AG09309 (cell line): ENCODE results near the gene JADE2.

Source experiments
- DNase-seq: peaks from one replicate; pipeline ENCODE4 v3.0.0-alpha.2; 2010; ENCODE audit warnings: low read depth
- H3K4me3 ChIP-seq: 2 replicates; pipeline ENCODE4 v1.5.1; 2011; ENCODE audit warnings: mild to moderate bottlenecking, low read depth, low read length, moderate library complexity; ENCODE audit not compliant: control insufficient read depth
- TF ChIP-seq, protein P1 (sequence below): IDR thresholded peaks from 2 replicates; pipeline ENCODE4 v1.5.1; 2011; ENCODE audit warnings: mild to moderate bottlenecking, low read depth, low read length, inconsistent platforms; ENCODE audit not compliant: insufficient read depth, control insufficient read depth; ENCODE audit errors: missing control alignments

The JADE2 gene

DNA sequence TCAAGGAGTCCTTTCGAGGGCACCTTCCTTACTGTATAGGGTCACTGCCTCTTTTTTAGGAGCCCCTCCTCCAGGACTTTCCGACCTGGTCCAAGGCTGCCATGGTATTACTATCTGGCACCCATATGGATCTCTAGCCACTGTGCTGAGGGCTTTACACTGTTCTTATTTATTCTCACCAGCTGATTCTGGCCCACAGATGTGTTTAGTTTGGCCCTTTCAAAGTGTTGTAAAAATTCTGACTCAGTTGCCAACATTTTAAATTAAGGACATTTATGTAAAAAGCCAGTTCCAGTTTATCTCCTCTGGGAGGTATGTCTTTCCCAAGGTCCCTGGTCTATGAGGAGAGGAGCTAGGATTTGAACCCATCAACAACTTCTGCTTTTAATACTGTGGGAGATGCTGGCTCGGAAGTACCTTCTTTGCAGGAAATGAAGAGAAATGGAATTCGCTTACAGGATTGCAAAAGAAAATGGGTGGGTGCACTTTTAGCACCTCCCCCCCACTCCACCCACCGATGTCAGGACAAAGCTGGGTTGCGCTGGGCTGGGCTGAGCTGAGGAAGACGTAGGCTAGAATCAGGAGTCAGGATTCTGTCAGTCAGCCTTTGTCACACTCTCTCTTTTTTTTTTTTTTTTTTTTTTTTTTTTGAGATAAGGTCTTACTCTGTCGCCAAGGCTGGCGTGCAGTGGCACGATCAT, 7.8 kb downstream of the JADE2 start:
- TF ChIP-seq, protein P1, sequence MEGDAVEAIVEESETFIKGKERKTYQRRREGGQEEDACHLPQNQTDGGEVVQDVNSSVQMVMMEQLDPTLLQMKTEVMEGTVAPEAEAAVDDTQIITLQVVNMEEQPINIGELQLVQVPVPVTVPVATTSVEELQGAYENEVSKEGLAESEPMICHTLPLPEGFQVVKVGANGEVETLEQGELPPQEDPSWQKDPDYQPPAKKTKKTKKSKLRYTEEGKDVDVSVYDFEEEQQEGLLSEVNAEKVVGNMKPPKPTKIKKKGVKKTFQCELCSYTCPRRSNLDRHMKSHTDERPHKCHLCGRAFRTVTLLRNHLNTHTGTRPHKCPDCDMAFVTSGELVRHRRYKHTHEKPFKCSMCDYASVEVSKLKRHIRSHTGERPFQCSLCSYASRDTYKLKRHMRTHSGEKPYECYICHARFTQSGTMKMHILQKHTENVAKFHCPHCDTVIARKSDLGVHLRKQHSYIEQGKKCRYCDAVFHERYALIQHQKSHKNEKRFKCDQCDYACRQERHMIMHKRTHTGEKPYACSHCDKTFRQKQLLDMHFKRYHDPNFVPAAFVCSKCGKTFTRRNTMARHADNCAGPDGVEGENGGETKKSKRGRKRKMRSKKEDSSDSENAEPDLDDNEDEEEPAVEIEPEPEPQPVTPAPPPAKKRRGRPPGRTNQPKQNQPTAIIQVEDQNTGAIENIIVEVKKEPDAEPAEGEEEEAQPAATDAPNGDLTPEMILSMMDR = no peak
- no peak for DNase-seq
- no peak overlapping the region for H3K4me3 ChIP-seq

DNA sequence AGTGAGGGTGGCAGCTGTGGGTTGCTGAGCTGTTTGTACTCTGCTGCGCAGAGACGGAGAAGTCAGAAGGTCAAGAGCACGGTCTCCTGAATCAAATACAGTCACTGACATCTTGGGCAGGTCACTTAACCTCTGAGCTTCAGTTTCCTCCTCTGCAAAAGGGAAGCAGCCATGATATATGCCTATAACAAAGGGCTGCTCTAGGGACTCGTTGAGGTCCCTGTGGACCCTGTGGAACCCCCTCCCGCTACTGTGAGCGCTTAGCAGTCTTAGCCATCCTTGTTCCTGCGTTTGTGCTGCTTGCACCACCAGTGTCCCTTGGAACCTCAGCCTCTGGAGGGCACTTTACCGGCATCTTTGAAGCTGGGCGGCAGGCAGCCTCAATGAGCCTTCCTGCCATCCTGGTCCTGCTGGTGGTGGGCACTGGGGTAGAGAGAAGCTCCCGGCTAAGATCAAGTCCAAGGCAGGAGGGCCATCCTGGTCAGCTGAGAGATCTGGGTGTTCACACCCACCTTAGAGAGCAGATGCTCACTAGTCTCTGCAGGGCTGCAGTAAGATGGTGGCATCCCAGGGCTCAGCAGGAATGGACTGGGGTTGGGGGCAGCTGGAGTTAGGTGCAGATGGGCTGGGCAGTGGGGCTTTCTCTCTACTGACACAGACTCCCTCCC, 8.7 kb downstream of the JADE2 start:
- no peak overlapping the region for H3K4me3 ChIP-seq
- DNase-seq = no peak
- TF ChIP-seq, protein P1 = no peak

DNA sequence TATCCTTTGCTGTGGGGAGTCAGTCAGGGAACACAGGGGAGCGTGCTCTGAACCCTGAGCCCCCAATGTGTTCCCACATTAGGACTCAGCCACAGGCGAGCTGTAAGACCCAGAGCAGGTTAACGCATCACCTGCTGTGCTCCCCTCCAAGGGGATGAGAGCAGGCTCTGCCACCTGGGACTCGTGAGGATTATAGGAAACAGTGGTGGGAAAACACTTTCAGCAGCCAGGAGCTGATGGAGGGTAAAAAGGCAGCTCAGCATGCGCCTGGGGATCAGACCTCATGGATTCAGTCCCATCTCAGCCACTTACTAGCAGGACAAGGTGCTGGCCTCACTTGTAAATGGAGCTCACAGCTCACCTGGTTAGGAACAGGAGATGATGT, 9.2 kb downstream of the JADE2 start:
- no peak for DNase-seq
- TF ChIP-seq, protein P1 = no peak
- no peak overlapping the region for H3K4me3 ChIP-seq

DNA sequence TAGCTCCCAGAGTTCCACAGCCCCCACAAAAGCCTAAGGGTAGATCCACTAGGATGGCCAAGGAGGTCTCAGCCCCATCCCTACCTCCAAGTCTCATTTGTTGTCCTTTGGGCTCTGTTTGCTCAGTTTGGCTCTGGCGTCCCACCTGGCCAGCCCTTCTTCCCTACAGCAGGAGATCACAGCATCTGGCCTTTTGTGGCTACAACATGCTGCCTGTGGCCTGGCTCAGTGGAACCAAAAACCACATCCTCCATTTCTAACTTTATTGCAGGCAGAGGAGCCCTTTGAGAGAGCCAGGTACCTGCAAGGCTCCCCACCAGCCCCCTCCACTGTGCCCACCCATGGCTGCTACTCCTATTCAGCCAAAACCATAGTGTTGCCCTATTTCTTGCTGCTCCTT, 11.4 kb downstream of the JADE2 start:
- DNase-seq = no peak
- TF ChIP-seq, protein P1 = no peak
- no peak overlapping the region for H3K4me3 ChIP-seq

DNA sequence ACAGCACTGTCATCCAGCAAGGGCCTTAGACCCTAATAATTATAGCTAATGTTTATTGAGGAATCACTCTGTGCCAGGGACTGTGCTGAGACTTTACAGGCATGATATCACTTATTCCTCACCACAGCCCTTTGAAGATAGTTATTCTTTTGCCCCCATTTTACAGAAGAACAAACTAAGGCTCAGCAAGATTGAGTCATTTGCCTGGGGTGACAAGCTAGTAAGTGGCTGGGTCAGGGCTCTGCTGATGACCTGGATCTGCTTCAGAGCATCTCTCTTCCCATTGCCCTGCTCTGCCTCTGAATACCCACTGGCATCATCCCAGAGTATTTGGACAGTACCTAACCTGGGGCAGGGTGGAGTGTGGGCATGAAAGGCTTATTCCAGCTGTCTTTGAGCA, 11.8 kb downstream of the JADE2 start:
- no peak overlapping the region for H3K4me3 ChIP-seq
- TF ChIP-seq, protein P1 = no peak
- no peak for DNase-seq

DNA sequence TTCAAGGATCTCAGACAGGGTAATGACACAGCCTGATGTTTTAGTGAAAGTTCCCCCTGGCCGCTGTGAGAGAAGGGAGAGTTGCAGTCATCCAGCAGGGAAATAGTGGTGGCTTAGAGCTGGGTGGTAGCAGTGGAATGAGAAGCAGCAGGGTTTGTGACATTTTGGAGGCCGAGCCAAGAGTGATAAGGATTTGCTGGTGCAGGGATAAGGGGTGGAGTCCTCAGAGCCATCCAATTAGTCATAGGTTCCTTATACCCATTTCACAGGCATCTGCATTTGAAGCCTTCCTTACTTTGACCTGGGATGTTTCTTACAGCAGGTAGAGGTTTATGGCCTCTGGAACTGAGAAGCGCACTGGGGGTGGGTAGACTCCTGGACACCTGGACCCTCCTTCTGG, 12.8 kb downstream of the JADE2 start:
- DNase-seq = no peak
- TF ChIP-seq, protein P1 = no peak
- H3K4me3 ChIP-seq = no peak overlapping the region
